ENCODE measurements around the gene ETHE1.
A peak's percentile ranks its signal among the peaks of the same experiment; 100 is the strongest.

The ETHE1 gene

GRCh38 chr19:43495082-43495481 is 31.9 kb downstream of the ETHE1 start:
- DNase-seq (ENCODE audit: low read depth in 2 of 3, low spot score in 1 of 3) = no peak

- no peak for DNase-seq (ENCODE audit: low read depth in 2 of 3, low spot score in 1 of 3)
Observed at GRCh38 chr19:43490759-43491158, 36.2 kb downstream of the ETHE1 start.

DNA sequence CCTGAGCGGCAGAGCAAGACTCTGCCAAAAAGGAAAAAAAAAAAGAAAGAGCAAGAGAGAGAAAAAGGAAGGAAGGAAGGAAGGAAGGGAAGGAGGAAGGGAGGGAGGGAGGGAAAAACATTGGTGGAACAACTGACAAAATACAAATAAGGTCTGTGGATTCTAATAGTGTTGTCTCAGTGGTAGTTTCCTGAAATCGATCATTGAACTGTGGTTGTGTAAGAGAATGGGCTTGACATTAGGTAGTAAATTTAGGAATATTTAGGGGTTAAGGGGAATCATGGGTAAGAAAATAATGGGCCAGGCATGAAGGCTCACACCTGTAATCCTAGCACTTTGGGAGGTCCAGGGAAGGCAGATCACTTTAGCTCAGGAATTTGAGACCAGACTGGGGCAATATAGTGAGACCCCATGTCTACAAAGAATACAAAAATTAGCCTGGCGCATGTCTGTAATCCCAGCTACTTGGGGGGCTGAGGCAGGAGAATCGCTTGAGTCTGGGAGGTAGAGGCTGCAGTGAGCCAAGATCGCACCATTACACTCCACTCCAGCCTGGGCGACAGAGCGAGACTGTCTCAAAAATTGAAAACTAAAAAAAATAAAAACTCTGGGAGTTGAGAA is 36.9 kb downstream of the ETHE1 start:
- DNase-seq (ENCODE audit: low read depth in 2 of 3, low spot score in 1 of 3) = no peak

DNA sequence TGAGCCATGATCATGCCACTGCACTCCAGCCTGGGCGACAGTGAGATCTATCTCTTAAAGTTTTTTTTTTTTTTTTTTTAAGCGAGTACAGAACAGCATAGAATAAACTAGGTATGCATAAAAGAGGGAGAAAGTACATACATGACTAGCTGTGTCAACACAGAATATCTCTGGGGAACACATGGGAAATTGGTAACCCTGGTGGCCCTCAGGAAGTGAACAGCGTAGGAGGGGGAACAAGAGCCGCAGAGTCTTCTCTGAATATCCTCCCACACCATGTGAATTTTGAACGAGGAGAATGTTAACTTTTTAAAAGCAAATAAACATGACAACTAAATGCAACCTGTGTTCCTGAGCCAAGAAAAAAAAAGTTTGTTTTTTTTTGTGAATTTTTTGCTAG is 37.7 kb downstream of the ETHE1 start:
- no peak for DNase-seq (ENCODE audit: low read depth in 2 of 3, low spot score in 1 of 3)

GRCh38 chr19:43488179-43488578 is 38.8 kb downstream of the ETHE1 start:
- no peak for DNase-seq (ENCODE audit: low read depth in 2 of 3, low spot score in 1 of 3)

GRCh38 chr19:43486412-43486811 is 40.6 kb downstream of the ETHE1 start:
- no peak for DNase-seq (ENCODE audit: low read depth in 2 of 3, low spot score in 1 of 3)

DNA sequence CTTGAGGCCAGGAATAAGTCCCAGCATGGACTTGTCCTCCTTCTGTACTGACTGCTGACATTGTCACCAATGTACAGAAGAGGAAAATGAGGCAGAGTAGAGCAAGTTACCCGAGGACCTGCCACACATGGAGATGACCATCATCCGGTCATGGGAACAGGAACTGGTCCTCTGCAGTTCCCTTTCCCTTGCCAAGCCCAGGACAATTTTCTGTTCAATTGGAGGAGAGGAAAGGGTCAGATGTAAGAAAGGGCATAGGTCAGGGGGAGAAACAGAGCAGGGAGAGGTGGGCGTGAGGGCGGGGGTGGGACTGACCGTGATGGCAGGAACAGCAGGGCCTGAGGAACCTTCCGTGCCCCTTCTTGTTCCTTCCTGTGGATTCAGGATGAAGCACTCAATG is 41.0 kb downstream of the ETHE1 start:
- DNase-seq (ENCODE audit: low read depth in 2 of 3, low spot score in 1 of 3) = no peak

- DNase-seq (ENCODE audit: low read depth in 2 of 3, low spot score in 1 of 3) = no peak
Observed at GRCh38 chr19:43483281-43483680, 43.7 kb downstream of the ETHE1 start.

DNA sequence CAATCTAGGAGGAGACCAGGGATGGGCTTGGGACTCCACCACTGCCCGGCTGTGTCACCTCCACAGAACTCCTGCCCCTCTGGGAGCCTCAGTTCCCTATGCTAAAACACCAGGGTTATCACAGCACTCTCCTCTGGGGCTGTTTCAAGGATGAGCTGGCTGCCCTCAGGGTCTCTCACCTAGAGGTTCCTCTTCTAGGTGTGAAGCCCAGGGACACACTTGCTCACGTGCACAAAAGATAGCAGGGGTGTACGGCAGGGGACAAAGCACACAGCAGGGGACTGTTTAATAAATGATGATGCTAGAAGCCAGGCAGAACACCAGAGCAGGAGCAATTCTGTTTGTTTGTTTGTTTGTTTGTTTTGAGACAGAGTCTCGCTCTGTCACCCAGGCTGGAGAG is 44.8 kb downstream of the ETHE1 start:
- DNase-seq (ENCODE audit: low read depth in 2 of 3, low spot score in 1 of 3) = no peak

GRCh38 chr19:43481701-43482100 is 45.3 kb downstream of the ETHE1 start:
- DNase-seq (ENCODE audit: low read depth in 2 of 3, low spot score in 1 of 3) = no peak

DNA sequence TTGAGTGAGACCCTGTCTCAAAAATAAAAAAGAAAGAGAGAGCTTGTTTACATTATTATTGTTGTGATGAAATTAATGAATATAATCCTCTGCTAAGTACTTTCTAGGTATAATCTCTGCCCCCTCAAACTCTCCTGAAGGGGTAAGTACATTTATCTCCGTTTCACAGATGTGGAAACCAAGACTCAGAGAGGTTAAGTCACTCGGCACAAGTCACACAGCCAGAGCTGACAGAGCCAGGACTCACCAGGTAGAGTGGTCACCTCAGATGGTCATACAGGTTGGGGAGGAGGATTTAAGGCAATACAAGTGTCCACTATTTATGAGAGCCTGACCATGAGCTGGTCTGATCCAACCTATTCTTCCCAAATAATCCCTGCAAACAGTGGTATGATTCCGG is 46.4 kb downstream of the ETHE1 start:
- no peak for DNase-seq (ENCODE audit: low read depth in 2 of 3, low spot score in 1 of 3)

DNA sequence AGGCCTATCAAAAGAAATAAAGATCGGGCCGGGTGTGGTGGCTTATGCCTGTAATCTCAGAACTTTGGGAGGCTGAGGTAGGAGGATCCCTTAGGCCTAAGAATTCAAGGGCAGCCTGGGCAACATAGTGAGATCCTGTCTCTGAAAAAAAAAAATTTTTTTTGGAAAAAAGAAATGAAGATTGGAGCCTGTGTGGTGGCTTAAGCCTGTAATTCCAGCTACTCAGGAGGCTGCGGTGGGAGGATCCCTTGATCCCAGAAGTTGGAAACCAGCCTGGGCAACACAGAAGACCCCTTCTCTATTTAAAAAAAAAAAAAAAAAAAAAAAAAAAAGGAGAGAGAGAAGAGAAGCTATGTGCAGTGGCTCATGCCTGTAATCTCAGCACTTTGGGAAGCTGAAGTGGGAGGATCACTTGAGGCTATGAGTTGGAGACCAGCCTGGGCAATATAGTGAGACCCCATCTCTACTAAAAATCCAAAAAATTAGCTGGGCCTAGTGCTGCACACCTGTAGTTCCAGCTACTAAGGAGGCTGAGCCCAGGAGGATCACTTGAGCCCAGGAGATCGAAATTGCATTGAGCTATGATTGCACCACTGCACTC is 46.9 kb downstream of the ETHE1 start:
- no peak for DNase-seq (ENCODE audit: low read depth in 2 of 3, low spot score in 1 of 3)

DNA sequence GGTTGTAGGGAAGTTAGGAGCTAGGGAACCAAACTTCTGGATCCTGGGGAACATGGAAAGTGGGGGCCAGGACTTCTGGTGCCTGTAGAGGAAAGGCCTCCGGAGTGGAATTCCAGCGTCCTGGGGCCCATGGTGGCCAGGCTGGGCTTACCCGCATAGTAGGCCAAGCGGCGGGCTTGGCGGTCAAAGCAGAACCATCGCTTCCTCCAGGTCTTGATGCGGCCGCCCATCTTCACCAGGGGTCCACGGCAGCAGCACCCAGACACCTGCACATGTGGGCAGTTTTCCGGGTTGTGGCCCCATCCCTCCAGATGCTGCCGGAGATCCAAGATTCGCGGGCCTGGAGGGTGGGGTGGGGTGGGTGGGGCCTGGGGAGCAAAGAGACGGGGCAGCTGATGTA is 47.8 kb downstream of the ETHE1 start:
- no peak for DNase-seq (ENCODE audit: low read depth in 2 of 3, low spot score in 1 of 3)

DNA sequence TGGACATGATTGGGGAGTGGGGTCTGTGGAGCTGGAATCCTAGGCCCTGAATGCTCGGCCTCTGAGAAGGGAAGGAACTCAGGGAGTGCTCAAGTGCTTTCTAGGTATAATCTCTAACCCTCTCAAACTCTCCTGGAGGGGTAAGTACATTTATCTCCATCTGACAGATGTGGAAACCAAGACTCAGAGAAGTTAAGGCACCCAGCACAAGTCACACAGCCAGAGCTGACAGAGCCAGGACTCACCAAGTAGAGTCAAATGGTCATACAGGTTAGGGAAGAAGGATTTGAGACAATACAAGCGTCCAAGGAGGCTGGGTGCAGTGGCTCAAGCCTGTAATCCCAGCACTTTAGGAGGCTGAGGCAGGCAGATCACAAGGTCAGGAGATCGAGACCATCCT is 48.7 kb downstream of the ETHE1 start:
- DNase-seq (ENCODE audit: low read depth in 2 of 3, low spot score in 1 of 3) = no peak

DNA sequence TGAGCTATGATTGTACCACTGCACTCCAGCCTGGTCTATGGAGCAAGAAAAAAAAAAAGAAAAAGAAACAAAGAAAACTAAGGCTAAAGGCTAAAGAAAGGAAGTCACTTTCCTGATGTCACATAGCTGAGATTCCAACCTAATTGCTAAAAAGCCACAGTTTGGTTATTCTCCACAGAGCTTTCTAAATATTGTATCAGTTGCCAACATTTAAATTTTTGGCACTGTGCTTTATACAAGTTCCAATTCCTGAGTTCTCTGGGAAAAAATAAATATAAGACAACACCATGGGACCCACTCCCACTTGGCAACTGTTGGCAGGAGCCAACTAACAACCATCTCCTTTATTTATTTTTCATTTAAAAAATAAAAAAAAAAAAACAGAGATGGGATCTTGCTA is 50.4 kb downstream of the ETHE1 start:
- no peak for DNase-seq (ENCODE audit: low read depth in 2 of 3, low spot score in 1 of 3)

DNA sequence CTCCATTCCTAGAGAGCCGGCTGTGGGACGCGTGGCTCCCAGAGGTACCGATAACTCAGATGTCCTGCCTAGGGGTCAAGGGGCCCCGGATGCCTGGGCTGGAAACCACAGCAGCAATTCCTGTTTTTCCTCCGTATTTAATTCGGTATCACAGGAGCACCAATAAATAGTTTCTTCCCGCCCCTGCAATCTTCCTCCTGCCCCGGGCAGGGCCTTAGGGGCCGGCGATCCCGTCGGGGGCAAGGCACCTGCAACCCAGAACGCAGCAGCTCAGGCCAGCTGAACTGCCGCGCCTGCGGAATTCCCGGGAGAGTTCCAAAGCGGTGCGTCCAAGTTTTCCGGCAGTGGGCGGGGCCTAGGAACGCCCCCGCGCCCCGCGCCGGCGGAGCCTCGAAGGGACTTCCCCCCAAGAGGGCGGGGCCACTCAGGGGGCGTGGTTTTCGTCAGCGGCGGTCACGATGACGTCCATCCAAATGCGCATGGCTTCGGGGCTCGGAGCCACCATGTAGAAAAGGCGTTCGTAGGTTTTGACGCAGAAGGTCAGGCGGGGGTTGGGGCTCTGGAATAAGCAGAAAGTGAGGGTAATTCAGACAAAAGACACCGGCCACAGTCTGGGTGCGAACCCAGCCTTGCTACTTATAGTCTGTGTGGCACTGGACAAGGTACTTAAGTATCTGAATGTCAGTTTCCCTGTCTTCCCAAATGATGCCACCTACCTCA is 51.9 kb downstream of the ETHE1 start:
- peak; percentile 87 to 96 (median 90) for DNase-seq (ENCODE audit: low read depth in 2 of 3, low spot score in 1 of 3)

DNA sequence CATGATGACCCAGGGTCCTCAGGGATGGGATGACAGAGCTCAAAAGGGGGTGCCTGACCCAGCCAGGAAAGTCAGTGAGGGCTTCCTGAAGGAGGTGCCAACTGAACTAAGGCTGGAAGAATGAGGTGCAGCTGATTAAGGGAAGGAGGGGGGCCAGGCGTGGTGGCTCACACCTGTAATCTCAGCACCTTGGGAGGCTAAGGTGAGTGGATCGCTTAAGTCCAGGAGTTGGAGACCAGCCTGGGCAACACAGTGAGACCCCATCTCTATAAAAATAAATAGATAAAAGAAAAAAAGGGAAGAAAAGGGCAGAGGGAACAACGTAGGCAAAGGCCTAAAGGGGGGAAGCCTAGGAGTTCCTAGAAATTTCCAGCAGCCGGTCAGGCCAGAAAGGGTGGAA is 52.5 kb downstream of the ETHE1 start:
- DNase-seq (ENCODE audit: low read depth in 2 of 3, low spot score in 1 of 3) = no peak

GRCh38 chr19:43471091-43471490 is 55.9 kb downstream of the ETHE1 start:
- no peak for DNase-seq (ENCODE audit: low read depth in 2 of 3, low spot score in 1 of 3)

DNA sequence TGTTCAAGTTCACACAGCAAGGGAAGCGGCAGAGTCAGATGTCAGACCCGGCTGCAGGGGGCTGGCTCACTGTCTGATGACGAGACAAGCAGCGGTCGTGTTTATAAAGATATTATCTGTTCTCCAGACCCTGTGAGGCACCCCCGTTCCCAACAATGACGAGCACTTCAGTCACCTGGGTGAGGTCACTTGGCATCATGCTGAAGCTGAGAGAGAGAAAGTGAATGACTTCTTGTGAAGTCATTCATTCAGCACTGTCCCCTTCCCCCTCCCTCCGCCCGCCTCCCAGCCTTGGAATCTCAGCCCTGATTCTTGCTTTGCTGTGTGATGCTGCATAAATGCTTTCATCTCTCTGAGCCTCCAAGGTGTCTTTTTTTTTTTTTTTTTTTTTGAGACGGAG is 56.7 kb downstream of the ETHE1 start:
- DNase-seq (ENCODE audit: low read depth in 2 of 3, low spot score in 1 of 3) = peak in 2 of 3 donors; percentile 38 to 48

DNA sequence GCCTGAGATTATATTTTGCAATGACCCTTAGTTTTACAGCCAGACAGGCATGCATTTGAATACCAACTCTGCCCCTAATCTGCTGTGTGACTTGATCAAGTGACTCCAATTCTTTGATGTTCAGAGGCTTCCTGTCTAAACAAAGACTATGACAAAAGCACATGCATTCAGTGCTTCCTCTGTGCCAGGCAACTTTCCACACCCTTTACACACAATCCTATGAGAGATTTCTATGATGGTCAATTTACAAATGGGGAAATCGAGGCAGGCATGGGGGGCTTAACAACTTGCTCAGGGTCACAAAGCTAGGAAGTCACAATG is 57.9 kb downstream of the ETHE1 start:
- DNase-seq (ENCODE audit: low read depth in 2 of 3, low spot score in 1 of 3) = no peak

GRCh38 chr19:43468354-43469159 is 58.4 kb downstream of the ETHE1 start:
- no peak for DNase-seq (ENCODE audit: low read depth in 2 of 3, low spot score in 1 of 3)

- no peak for DNase-seq (ENCODE audit: low read depth in 2 of 3, low spot score in 1 of 3)
Observed at GRCh38 chr19:43467730-43468129, 59.3 kb downstream of the ETHE1 start.

Data from stimulated activated CD4-positive, alpha-beta T cell treated with anti-CD3 and anti-CD28 coated beads, Interleukin-12 subunit alpha, Interleukin-12 subunit beta, amount 100 ng/mL, for 48 hours (primary cell).